ENCODE measurements around the gene NET1.
"Not testable (repeated sequence)": the region's sequence is repeated elsewhere in the genome, so short reads cannot be mapped to it uniquely, and the experiment has no call there.

NET1 gene, protein sequence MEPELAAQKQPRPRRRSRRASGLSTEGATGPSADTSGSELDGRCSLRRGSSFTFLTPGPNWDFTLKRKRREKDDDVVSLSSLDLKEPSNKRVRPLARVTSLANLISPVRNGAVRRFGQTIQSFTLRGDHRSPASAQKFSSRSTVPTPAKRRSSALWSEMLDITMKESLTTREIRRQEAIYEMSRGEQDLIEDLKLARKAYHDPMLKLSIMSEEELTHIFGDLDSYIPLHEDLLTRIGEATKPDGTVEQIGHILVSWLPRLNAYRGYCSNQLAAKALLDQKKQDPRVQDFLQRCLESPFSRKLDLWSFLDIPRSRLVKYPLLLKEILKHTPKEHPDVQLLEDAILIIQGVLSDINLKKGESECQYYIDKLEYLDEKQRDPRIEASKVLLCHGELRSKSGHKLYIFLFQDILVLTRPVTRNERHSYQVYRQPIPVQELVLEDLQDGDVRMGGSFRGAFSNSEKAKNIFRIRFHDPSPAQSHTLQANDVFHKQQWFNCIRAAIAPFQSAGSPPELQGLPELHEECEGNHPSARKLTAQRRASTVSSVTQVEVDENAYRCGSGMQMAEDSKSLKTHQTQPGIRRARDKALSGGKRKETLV

DNA sequence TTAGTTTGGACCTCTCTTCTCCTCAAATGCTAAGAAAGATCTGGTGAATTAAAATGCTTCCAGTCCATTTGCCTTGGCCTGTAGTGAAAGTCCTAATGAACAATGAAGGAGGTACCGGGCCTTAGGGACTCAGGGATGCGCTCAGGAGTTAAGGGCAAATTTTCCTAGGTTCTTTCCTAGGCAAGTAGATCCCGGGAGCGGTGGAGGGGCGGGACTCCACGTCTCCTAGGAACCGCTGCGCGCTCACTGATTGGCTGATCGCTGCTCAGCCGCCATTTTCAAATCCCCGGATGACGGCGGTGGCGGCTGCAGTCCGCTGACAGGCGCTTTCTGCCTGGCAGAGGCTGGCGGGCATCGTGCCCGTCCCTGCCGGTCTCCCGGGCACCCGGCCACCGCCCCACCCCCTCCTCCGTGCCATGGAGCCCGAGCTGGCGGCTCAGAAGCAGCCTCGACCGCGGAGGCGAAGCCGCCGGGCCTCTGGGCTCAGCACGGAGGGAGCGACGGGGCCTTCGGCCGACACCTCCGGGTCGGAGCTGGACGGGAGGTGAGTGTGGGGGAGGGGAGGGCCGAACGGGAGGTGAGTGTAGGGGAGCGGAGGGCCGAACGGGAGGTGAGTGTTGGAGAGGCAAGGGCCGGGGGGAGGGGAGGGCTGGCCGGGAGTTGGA, at the start of gene NET1:
NET1 (plus strand) TSS at position 281 of the 665 bp plus-strand sequence; CDS start at position 417, 136 bp downstream.
- DNase-seq: peak; percentile 88 to 97 (median 94)
- intact Hi-C loops (cut with DNase I): no loop called here

DNA sequence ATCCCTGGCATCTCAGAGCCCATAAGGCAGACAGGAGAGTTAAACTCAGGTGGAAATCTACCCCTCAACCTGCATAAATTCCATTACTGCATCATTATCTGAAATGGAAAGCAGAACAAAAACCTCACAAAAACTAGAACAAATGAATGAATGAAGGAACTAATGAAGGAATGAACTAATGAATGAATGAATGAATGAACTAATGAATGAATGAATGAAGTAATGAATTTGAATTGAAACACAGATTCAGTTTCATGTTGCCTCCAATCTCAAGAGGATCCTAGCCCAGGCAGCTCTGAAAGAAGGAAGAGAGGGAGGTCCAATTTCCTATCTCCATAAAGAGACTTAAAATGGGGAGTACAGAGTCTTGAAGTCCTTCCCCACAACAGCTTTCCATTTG, 49.5 kb upstream of the NET1 start:
- intact Hi-C loops (cut with DNase I): no loop called here
- DNase-seq: no peak

DNA sequence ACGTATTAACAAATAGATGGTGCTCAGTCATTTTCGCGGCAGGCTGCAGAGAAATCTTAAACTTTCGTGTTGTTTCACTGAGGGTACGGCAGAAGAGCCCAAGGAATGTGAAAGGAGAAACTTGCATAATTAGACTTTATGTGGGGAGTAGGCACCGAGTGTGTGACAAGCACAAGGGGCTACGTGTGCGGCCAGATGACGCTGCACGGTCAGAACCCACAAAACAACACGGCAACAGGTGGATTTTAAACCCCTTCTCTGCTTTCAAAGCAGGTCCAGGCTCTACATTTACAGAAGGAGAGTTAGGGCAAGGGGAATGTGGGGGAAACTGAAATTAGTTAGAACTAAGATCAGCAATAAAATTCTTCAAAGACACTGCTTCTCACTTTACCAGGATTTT, 48.0 kb upstream of the NET1 start:
- intact Hi-C loops (cut with DNase I): no loop called here
- DNase-seq: no peak

DNA sequence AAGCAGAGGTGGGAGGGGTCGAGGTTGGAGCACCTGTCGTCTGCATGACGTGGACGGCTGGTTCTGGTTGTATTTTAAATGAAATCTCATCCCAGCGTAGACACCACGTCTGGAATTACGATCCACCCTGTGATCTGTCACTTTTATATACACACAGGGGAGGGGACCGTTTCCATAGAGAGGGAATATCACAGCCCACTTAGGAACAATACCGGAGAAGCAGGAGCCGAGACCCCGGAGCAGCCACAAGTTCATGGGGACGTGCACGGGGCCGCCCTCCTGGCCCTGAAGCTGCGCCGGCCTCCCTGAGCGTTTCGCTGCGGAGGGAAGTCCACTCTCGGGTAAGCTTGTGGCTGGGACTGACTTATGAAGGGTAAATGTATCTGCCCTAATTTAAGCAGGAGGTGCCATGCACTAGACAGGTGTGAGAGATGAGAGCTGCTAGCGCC, 47.4 kb upstream of the NET1 start, which contains the start of gene UCN3:
UCN3 (plus strand) TSS at position 77 of the 449 bp plus-strand sequence. CDS start 8,755 bp downstream, outside the sequence.
- no peak for DNase-seq
- intact Hi-C loops (cut with DNase I): no loop called here

DNA sequence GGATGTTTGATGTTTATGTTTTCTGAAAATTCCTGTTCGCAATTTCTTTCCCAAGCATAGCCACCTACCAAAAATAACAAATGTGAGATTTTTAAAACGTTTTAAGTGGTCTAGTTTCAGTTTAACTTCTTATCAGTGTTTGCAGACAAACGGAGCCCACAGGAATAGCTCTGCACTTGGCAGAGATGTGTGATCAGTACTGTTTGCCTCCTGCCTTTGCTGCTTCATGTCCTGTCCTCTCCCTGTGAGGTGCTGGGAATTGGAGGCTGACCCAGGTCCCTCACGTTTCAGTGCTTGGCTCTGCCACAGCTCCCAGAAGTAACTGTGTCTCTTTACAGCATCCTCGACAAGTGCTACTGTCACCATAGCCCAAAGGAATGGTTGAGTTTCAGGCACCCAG, 46.4 kb upstream of the NET1 start:
- DNase-seq: no peak
- intact Hi-C loops (cut with DNase I): no loop called here

DNA sequence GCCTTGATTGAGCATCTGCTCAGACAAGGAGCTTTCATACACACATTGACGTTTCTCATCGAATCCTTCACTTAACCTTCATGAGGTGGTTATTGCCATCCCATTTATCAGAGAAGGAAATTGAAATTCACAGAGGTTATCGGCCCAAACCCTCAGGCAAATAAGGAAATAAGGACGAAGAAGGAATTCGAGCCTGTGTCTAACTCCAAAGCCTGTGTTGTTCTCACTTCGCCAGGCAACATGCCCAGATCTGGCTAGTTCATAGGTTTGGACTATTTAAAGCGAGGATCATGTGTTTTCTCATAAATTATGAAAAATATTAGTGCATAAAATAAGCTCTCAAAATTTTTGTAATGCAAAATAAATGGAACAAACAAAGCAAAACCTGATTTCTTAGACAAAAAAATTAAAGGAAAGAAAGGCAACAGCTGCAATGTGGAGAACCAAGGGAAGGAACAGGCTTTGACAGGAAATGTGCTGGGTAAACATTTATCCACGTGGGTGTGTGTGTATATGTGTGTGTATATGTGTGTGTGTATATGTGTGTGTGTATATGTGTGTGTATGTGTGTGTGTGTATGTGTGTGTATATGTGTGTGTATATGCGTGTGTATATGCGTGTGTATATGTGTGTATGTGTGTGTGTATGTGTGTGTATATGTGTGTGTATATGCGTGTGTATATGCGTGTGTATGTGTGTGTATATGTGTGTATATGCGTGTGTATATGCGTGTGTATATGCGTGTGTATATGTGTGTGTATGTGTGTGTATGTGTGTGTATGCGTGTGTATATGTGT, 42.8 kb upstream of the NET1 start:
- DNase-seq: no peak
- intact Hi-C loops (cut with DNase I): no loop called here

DNA sequence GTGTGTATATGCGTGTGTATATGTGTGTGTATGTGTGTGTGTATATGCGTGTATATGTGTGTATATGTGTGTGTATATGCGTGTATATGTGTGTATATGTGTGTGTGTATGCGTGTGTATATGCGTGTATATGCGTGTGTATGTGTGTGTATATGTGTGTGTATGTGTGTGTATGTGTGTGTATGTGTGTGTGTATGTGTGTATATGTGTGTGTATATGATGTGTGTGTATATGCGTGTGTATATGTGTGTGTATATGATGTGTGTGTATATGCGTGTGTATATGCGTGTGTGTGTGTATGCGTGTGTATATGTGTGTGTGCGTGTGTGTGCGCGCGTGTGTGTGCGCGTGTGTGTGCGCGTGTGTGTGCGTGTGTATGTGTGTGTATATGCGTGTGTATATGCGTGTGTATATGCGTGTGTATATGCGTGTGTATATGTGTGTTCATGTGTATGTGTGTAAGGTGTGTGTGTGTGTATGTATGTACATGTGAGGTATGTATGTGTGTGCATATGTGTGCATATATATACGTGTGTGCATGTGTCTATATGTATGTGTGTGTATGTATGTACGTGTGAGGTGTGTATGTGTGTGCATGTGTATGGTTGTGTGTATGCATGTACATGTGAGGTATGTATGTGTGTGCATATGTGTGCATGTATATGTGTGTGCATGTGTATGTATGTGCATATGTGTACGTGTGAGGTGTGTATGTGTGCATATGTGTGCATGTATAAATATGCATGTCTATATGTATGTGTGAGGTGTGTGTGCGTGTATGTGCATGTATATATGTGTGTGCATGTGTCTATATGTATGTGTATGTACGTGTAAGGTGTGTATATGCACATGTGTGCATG, 41.6 kb upstream of the NET1 start:
- DNase-seq: no peak
- intact Hi-C loops (cut with DNase I): no loop called here

DNA sequence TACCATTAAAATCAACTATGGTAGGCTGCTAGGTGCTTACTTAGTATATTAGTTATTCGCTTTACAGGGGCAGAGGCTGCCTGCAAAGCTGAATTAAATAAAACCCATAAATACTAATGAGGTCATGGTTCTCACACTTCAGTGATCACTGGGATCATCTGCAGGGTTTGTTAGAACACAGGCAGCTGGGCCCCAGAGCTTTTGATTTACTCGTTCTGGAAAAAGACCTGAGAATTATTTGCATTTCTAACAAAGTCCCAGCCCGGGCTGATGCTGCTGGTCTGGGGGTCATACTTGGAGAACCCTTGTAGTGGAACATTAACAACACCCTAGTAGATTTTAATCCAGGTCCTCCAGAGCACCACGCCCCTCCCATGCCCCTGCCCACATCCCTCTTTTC, 39.0 kb upstream of the NET1 start:
- intact Hi-C loops (cut with DNase I): no loop called here
- no peak for DNase-seq

DNA sequence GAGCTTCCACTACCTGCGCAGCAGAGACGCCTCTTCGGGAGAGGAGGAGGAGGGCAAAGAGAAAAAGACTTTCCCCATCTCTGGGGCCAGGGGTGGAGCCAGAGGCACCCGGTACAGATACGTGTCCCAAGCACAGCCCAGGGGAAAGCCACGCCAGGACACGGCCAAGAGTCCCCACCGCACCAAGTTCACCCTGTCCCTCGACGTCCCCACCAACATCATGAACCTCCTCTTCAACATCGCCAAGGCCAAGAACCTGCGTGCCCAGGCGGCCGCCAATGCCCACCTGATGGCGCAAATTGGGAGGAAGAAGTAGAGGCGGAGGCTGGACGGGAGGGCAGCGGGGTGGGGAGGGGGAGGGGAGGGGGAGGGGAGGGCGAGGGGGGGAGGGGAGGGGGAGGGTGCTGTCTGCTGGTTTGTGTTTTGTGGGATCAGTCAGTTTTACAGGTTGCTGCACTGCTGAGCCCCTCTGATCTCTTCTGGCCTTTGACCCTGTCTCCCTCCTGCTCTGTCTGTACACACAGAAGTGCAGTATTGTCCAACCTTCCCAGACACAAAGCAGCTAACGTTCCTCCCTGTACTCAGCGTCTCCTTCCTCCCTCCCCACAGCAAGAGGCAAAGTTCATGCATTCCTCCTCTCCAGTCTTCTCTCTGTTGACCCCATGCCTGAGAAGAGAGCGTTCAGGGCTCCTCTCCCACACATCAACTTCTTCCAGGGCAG, 38.3 kb upstream of the NET1 start:
- peak in 1 of 42 donors; percentile 16 for DNase-seq
- intact Hi-C loops (cut with DNase I): no loop called here

DNA sequence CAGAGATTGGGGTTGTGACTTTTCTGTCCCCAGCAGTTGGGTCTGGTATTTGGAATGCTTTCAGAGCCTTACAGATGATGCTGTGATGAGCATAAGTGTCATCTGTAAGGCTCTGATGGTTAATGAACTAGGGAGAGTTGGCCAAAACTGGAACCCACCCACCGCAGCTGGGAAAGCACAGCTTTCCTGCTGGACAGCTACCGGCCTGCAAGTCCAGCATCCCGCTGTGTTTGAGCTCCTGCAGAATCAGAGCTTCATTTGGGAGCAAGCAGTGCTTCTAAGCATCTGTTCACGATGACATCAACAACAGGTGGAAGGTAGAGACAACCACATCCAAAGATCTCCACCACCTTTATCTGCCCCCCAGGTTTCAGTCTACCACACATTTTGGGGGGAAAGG, 35.9 kb upstream of the NET1 start:
- intact Hi-C loops (cut with DNase I): no loop called here

DNA sequence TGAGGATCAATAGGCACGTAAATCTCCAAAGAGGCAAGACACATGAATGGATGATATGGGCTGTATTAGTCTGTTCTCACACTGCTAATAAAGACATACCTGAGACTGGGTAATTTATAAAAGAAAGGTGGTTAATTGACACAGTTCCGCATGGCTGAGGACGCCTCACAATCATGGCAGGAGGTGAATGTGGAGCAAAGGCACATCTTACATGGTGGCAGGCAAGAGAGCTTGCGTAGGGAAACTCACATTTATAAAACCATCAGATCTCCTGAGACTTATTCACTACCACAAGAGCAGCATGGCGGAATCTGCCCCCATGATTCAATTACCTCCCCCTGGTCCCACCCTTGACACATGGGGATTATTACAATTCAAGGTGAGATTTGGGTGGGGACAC, 33.2 kb upstream of the NET1 start:
- intact Hi-C loops (cut with DNase I); DNase-seq: not testable (repeated sequence)

More for the DNA sequence above, 35.9 kb upstream of the NET1 start:
- DNase-seq: no peak

DNA sequence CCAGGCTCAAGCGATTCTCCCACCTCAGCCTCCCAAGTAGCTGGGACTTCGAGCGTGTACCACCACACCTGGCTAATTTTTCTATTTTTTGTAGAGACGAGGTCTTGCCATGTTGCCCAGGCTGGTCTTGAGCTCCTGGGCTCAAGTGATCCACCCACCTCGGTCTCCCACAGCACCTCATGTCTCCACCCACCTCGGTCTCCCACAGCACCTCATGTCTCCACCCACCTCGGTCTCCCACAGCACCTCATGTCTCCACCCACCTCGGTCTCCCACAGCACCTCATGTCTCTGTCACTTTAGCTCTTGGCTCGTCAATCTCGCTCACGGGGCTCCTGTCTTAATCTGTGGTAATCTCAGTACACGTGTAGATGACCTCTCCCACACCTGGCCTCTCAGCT, 32.0 kb upstream of the NET1 start:
- intact Hi-C loops (cut with DNase I): loop anchor here (10.0 kb wide), 1 partner anchor 536 kb away; no protein-coding TSS in a partner anchor
- DNase-seq: not testable (repeated sequence)

DNA sequence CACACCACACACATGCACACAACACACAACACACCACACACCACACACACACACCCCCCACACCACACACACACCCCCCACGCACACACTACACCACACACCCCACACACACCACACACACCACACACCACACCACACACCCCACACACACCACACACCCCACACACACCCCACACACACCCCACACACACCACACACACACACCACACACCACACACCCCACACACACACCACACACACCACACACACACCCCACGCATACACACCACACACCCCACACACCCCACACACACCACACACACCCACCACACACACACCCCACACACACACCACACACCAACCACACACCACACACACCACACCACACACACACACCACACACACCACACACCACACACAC, 31.2 kb upstream of the NET1 start:
- intact Hi-C loops (cut with DNase I): loop anchor here (10.0 kb wide), 1 partner anchor 536 kb away; no protein-coding TSS in a partner anchor
- DNase-seq: no peak

DNA sequence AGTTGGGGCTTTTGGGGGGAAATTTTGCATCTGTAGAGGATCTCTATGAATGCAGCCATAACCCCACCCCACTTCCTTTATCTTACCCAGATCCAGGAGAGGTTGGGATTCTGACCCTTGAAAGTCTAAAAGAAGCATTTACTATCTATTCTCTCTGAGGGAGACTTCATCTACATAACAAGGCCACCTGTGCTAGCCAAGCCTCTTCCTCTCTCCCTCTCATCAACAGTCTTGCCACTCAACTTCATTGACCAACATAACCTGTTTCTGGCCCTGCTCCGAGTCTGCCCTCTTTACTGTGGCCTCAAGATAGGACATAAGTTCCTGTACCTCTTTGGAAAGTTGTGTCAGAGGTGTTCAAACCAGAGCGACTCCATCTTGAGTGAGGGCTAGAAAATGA, 27.1 kb upstream of the NET1 start:
- intact Hi-C loops (cut with DNase I): loop anchor here (10.0 kb wide), 1 partner anchor 540 kb away; no protein-coding TSS in a partner anchor
- no peak for DNase-seq

DNA sequence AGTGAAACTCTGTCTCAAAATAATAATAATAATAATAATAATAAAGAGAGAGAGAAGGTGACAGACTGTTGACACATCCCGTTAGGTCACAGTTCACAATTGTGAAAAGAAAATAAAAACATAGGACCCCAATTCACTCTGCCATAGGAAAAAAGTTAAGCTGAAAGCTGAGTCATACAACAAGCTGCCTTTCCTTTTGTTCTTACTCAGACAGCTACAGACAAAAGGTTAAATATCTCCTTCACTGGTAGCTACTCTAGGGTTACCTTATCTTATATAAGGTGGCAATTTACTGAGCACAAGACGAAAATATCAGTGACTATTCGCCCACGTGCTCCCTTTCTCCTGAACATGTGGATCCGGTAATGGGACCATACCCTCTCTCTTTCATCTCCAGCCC, 25.2 kb upstream of the NET1 start:
- intact Hi-C loops (cut with DNase I): loop anchor here (10.0 kb wide), 1 partner anchor 542 kb away; no protein-coding TSS in a partner anchor
- no peak for DNase-seq

DNA sequence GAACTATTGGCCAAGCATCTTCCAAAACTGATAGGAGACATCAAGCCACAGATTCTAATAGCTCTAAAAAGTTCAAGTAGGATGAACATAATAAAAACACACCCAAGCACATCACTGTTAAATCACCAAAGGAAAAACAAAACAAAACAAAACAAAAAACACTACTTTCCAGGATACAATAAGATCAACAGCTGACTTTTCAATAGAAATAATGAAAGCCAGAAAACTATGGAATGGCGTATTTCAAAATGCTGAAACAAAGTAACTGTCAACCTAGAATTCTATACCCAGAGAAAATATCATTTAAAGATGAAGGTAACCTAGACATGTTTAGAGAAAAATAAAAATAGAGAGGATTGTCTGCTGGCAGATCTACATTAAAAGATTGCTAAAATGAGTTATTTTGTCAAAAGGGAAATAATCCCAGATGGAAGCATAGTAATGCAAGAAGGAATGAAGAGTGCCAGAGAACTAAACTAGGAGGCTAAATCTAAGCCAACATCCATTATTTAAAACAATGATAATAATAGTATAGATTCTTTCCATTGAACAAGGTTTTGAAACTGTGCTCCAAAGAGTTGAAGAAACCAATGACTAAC, 21.7 kb upstream of the NET1 start:
- DNase-seq: no peak
- intact Hi-C loops (cut with DNase I): no loop called here

DNA sequence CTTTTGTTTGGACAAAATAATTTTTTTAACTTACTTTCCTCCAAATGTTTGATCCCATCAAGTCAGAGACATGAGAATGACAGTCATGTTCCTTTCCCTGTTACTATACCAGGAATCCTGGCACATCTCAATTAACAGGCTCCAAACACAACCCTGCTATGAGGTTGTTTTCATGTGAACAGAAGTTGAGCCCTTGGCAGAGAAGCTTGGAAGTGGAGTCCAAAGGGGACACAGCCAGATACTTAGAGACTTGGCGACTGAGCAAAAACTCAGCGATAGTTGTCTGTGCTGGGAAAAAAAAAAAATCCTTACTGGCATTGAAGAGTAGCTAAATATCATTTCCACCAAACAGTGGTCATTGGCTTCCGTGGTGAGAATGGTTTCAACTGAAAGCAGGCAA, 20.6 kb upstream of the NET1 start:
- peak in 2 of 42 donors; percentile 23 to 40 for DNase-seq
- intact Hi-C loops (cut with DNase I): no loop called here

Data from head of caudate nucleus (tissue), 42 donors.